Astrocyte (in vitro differentiated cells and primary cell): ENCODE results near the gene LYZL1. TPM values are rescaled to one million over a fixed set of nuclear protein-coding genes. Genes with fewer than 3 reads are reported as not detected.
A peak's percentile ranks its signal among the peaks of the same experiment; 100 is the strongest.

ENCODE experiments used
- DNase-seq: peaks from one replicate; pipeline ENCODE4 v3.0.0-alpha.2; 2010; ENCODE audit warnings: low read depth
- FAIRE-seq: peaks from 2 replicates; lab custom pipeline; 2011; peaks lifted over from hg19 to GRCh38; lab: Jason Lieb, UNC
- H2AFZ ChIP-seq: 2 replicates; pipeline ENCODE4 v1.6.0; 2012; ENCODE audit warnings: low read depth, low read length, inconsistent platforms
- H3K27ac ChIP-seq: 2 replicates; pipeline ENCODE4 v1.5.1; 2011; ENCODE audit warnings: low read depth, low read length, inconsistent platforms
- H3K27me3 ChIP-seq: 2 replicates; pipeline ENCODE4 v1.6.0; 2011; ENCODE audit warnings: low read length, inconsistent platforms; ENCODE audit not compliant: insufficient read depth
- H3K36me3 ChIP-seq: 2 replicates; pipeline ENCODE4 v1.5.1; 2011; ENCODE audit warnings: low read length, inconsistent platforms; ENCODE audit not compliant: insufficient read depth
- H3K4me1 ChIP-seq: 2 replicates; pipeline ENCODE4 v1.5.1; 2011; ENCODE audit warnings: low read length, inconsistent platforms; ENCODE audit not compliant: insufficient read depth
- H3K4me2 ChIP-seq: 2 replicates; pipeline ENCODE4 v1.6.0; 2012; ENCODE audit warnings: low read length, inconsistent platforms
- H3K4me3 ChIP-seq: 2 replicates; pipeline ENCODE4 v1.5.1; 2011; ENCODE audit warnings: low read depth, mild to moderate bottlenecking, low read length, inconsistent platforms; ENCODE audit not compliant: insufficient read depth
- H3K79me2 ChIP-seq: 2 replicates; pipeline ENCODE4 v1.6.0; 2012; ENCODE audit warnings: mild to moderate bottlenecking, low read length, inconsistent platforms; ENCODE audit not compliant: insufficient read depth
- H3K9ac ChIP-seq: 2 replicates; pipeline ENCODE4 v1.6.0; 2012; ENCODE audit warnings: mild to moderate bottlenecking, low read length, inconsistent platforms
- H3K9me3 ChIP-seq: 2 replicates; pipeline ENCODE4 v1.5.1; 2012; ENCODE audit warnings: low read depth, mild to moderate bottlenecking, low read length, inconsistent platforms; ENCODE audit not compliant: insufficient read depth
- H4K20me1 ChIP-seq: 2 replicates; pipeline ENCODE4 v1.6.0; 2012; ENCODE audit warnings: low read length, inconsistent platforms; ENCODE audit not compliant: insufficient read depth
- H3K27ac Mint-ChIP-seq: one replicate; pipeline ENCODE4 v1.8.0; 2021; ENCODE audit warnings: mild to moderate bottlenecking, mixed read lengths; ENCODE audit not compliant: unreplicated experiment
- H3K27me3 Mint-ChIP-seq: one replicate; pipeline ENCODE4 v1.8.0; 2021; ENCODE audit warnings: low read depth, mixed read lengths; ENCODE audit not compliant: unreplicated experiment
- H3K36me3 Mint-ChIP-seq: one replicate; pipeline ENCODE4 v1.8.0; 2021; ENCODE audit warnings: low read depth, mixed read lengths; ENCODE audit not compliant: unreplicated experiment
- H3K4me1 Mint-ChIP-seq: one replicate; pipeline ENCODE4 v1.8.0; 2021; ENCODE audit warnings: low read depth, mixed read lengths; ENCODE audit not compliant: unreplicated experiment
- H3K4me3 Mint-ChIP-seq: one replicate; pipeline ENCODE4 v1.8.0; 2021; ENCODE audit warnings: mild to moderate bottlenecking, moderate library complexity, mixed read lengths; ENCODE audit not compliant: unreplicated experiment
- H3K9me3 Mint-ChIP-seq: one replicate; pipeline ENCODE4 v1.8.0; 2021; ENCODE audit warnings: mild to moderate bottlenecking, mixed read lengths; ENCODE audit not compliant: unreplicated experiment
- EZH2 ChIP-seq: IDR thresholded peaks from 2 replicates; pipeline ENCODE4 v1.6.1; 2012; ENCODE audit warnings: mild to moderate bottlenecking, low read length, inconsistent platforms; ENCODE audit not compliant: insufficient read depth
- total RNA-seq: library from RNA; stranded (reverse); gene quantifications from 2 replicates; pipeline ENCODE4 v1.2.1, GENCODE V29; 2021
- TF ChIP-seq, protein P1 (sequence below): IDR thresholded peaks from 2 replicates; pipeline ENCODE4 v1.5.1; 2011; ENCODE audit warnings: low read depth, mild to moderate bottlenecking, inconsistent platforms, low read length, moderate library complexity; ENCODE audit not compliant: insufficient read depth

LYZL1 gene
- total RNA-seq, 1 donor from 2014 or later, result not detected

DNA sequence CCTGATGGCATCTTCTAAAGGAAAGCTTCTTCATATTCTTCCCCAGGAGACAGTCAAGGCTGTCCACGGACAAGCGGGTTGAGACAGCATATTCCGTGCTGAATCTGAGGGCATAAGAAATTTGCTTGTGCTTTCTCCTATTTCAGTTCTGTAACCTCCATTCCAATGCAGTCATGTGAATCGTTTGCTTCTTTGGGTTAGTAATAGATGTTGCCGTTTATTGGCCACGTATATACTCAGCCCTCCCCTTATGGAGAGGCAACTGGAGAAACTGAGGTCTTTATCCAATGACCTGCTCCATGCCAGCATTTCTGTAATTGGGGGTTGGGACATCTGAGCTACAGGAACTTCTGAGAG, 38.9 kb downstream of the LYZL1 start:
- Mint-ChIP-seq H3K4me1 (peaks cover 16% of the 10 kb centered on the region), H3K36me3 (no peaks in the 10 kb centered on the region), H3K27ac (no peak overlapping the region), H3K4me3 (no peak overlapping the region), H3K27me3 (peaks cover 3% of the 10 kb centered on the region), H3K9me3 (no peaks in the 10 kb centered on the region)
- H3K27ac ChIP-seq, result no peak overlapping the region
- no peak overlapping the region for H3K9ac ChIP-seq
- TF ChIP-seq, protein P1, sequence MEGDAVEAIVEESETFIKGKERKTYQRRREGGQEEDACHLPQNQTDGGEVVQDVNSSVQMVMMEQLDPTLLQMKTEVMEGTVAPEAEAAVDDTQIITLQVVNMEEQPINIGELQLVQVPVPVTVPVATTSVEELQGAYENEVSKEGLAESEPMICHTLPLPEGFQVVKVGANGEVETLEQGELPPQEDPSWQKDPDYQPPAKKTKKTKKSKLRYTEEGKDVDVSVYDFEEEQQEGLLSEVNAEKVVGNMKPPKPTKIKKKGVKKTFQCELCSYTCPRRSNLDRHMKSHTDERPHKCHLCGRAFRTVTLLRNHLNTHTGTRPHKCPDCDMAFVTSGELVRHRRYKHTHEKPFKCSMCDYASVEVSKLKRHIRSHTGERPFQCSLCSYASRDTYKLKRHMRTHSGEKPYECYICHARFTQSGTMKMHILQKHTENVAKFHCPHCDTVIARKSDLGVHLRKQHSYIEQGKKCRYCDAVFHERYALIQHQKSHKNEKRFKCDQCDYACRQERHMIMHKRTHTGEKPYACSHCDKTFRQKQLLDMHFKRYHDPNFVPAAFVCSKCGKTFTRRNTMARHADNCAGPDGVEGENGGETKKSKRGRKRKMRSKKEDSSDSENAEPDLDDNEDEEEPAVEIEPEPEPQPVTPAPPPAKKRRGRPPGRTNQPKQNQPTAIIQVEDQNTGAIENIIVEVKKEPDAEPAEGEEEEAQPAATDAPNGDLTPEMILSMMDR, result no peak
- TF ChIP-seq EZH2, result no peak
- H2AFZ ChIP-seq, result no peak overlapping the region
- H3K4me1 ChIP-seq, result peaks cover 12% of the 10 kb centered on the region
- H3K4me3 ChIP-seq, result no peak overlapping the region
- FAIRE-seq (peak; percentile 5), DNase-seq (no peak)
- no peaks in the 10 kb centered on the region for H4K20me1 ChIP-seq
- no peaks in the 10 kb centered on the region for H3K27me3 ChIP-seq
- H3K4me2 ChIP-seq, result no peak overlapping the region
- no peaks in the 10 kb centered on the region for H3K79me2 ChIP-seq
- no peaks in the 10 kb centered on the region for H3K36me3 ChIP-seq
- H3K9me3 ChIP-seq, result no peaks in the 10 kb centered on the region

DNA sequence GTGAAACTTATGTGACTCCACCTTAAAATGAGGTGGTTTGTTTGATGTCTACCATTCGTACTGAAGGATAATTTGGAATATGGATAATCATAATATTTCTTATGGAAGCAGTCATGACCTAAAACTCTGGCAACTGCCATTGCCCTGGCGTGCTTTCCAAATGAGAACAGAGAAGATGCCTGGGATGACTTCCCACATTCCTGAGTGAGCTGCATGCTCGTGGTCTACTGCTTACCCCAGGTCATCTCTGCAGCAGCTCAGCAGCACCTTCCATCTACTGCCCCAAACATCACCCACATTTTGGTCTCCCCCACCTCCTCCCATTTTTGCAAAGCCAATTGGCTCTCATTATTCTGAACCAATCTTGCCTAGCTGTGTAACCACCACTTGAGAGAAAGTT, 40.1 kb downstream of the LYZL1 start:
- Histone ChIP-seq H3K4me3 (no peak overlapping the region), H3K4me1 (peaks cover 11% of the 10 kb centered on the region), H3K79me2 (no peaks in the 10 kb centered on the region), H3K4me2 (no peak overlapping the region), H2AFZ (no peak overlapping the region), H3K27me3 (no peaks in the 10 kb centered on the region), H4K20me1 (no peaks in the 10 kb centered on the region), H3K9me3 (no peaks in the 10 kb centered on the region), H3K36me3 (no peaks in the 10 kb centered on the region), H3K9ac (no peak overlapping the region), H3K27ac (no peak overlapping the region)
- H3K27me3 Mint-ChIP-seq, result peaks cover 3% of the 10 kb centered on the region
- TF ChIP-seq, protein P1, result no peak
- FAIRE-seq, result no peak
- peak; percentile 84 for DNase-seq
- H3K36me3 Mint-ChIP-seq, result no peaks in the 10 kb centered on the region
- H3K27ac Mint-ChIP-seq, result peak overlapping the region; percentile 7
- no peaks in the 10 kb centered on the region for H3K9me3 Mint-ChIP-seq
- H3K4me3 Mint-ChIP-seq, result no peak overlapping the region
- H3K4me1 Mint-ChIP-seq, result peaks cover 16% of the 10 kb centered on the region

DNA sequence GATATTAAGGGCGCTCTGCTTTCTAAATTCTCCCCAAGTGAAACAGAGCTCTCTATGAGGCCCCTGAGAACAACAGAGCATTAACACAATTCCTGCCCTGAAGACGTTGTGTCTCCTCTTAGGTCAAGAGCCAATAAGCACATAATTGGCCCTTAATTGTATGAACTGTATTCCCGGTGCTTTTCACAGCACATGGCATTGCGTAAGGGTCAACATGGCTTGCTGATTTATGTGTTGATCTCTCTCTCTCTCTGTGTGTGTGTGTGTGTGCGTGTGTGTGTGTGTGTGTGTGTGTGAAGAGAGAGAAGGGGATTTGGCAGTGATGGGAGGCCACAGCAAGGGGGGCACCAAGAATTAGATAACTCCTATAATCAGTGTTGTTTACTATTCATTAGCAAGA, 40.5 kb downstream of the LYZL1 start:
- peaks cover 3% of the 10 kb centered on the region for H3K27me3 Mint-ChIP-seq
- Histone ChIP-seq H3K9ac (no peak overlapping the region), H3K27me3 (no peaks in the 10 kb centered on the region), H2AFZ (no peak overlapping the region), H3K79me2 (no peaks in the 10 kb centered on the region), H3K4me2 (no peak overlapping the region), H3K4me3 (no peak overlapping the region), H4K20me1 (no peaks in the 10 kb centered on the region), H3K9me3 (no peaks in the 10 kb centered on the region), H3K36me3 (no peaks in the 10 kb centered on the region), H3K4me1 (peaks cover 7% of the 10 kb centered on the region), H3K27ac (no peak overlapping the region)
- DNase-seq (peak; percentile 31), FAIRE-seq (no peak)
- H3K27ac Mint-ChIP-seq, result no peak overlapping the region
- TF ChIP-seq EZH2, result no peak
- TF ChIP-seq, protein P1, result no peak
- H3K4me3 Mint-ChIP-seq, result no peak overlapping the region
- no peaks in the 10 kb centered on the region for H3K36me3 Mint-ChIP-seq
- H3K9me3 Mint-ChIP-seq, result no peaks in the 10 kb centered on the region
- H3K4me1 Mint-ChIP-seq, result peaks cover 13% of the 10 kb centered on the region
